COLO668 (cell line): ENCODE data around the gene WDR76.
"Not testable (repeated sequence)": the region's sequence is repeated elsewhere in the genome, so short reads cannot be mapped to it uniquely, and the experiment has no call there.

Experiments used
- DNase-seq: peaks from one replicate; lab custom pipeline; 2025; ENCODE audit not compliant: unreplicated experiment; lab: John Stamatoyannopoulos, UW

The WDR76 gene

GRCh38 chr15:43815064-43815463, 11.7 kb upstream of the WDR76 start:
- DNase-seq: not testable (repeated sequence)

DNA sequence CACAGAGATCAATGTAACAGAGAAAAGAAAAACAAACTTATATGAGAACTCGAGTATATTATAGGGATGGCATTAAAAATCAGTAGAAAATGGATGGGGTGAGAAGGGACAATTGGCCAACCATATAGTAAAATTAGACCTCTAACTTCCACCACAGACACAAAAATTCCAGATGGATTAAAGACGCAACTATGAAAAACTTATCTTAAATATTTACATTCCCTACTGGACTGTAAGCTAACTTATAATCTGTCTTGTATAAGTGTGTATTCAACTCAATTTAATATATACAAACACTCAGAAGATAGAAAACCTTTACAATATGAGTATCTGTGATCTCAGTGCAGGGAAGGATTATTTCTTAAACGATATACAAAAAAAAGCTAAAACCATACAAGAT, 5.3 kb upstream of the WDR76 start:
- DNase-seq: no peak

DNA sequence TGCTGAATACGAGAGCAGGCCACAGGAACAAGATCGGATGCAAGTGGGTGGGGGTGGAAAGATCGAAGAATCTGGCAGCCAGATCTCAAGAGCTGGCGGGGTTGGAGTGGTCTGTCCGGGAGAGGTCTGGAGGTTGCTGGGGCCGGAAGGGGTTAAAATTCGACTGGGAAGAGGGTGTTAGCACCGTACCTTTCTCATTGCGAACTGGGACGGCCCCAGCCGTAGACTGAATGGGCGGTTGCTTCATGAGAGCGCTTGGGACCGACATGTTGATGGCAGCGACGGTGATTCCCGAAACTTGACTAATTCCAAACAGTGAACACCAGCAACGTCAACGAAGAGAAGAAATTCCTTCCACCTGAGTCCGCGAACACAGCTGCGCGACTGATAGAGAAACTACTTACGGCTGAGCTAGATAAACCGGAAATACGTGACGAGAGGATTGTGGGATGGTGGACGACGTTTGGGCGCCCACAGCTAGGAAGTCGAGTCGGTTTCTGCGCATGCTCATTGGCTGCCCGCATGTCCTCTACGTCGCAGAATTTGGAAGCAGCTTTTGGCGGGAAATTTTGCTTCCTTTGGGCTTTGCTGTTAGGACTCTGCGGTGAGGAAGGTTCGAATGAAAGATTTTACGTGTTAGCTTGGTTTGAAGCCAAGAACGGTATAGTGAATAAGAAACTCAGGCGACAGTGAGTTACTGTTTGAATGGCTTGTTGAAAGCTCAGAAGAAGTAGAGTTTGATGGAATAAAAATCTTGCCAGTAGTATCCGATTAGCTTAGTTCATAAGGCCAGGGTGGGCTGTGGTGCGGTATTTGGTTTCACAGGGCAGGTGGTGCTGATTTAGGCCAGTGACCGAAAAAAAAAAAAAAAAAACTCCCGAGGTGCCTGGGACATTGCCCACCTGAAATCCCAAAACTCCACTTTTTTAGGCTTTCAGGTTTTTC, 2.2 kb upstream of the WDR76 start, which contains the start of gene MFAP1:
Gene MFAP1 (minus strand): TSS at position 389 of the 945 bp plus-strand sequence. CDS start 121 bp downstream, at position 268.
- peak; percentile 93 for DNase-seq

- DNase-seq: not testable (repeated sequence)
Measured at GRCh38 chr15:43825305-43825704, 1.5 kb upstream of the WDR76 start.

GRCh38 chr15:43826029-43826507, 734 bp upstream of the WDR76 start:
- no peak for DNase-seq

DNA sequence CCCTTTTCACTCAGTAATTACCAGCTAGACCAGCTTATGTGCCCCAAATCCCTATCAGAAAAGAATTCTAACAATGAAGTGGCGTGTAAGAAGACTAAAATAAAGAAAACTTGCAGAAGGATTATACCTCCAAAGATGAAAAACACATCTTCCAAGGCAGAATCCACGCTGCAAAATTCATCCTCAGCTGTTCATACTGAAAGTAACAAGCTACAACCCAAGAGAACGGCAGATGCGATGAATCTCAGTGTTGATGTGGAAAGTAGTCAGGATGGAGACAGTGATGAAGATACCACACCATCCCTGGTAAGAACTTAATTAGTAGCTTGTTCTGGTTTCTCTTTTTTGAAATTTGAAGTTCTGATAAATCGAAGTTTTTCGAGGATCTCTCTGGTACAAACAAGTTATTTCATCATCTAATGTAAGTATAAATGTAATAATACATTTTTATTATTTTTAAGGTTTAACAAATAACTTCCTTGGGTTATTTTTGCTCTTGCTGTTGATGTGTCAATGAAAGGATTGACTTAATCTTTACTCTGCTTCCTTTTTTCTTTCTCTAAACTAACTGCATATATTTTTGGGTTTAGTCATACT, 1.4 kb downstream of the WDR76 start:
- DNase-seq: no peak

DNA sequence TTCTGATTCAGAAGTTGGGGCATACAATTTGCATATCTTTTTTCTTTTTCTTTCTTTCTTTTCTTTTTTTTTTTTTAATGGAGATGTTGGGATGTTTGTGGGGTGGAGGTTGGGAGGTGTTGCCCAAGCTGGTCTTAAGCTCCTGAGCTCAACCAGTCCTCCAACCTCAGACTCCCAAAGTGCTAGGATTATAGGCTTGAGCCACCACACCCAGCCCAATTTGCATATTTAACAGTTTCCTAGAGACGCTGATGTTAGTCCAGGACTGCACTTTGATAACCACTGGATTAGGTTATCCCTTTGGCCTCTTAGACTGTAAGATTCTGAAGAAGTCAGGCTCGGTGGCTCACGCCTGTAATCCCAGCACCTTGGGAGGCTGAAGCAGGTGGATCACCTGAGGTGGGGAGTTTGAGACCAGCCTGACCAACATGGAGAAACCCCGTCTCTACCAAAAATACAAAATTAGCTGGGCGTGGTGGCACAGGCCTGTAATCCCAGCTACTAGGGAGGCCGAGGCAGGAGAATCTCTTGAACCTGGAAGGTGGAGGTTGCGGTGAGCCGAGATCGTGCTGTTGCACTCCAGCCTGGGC, 3.2 kb downstream of the WDR76 start:
- DNase-seq: not testable (repeated sequence)

- DNase-seq: not testable (repeated sequence)
Measured at GRCh38 chr15:43830691-43831275, 4.0 kb downstream of the WDR76 start.

DNA sequence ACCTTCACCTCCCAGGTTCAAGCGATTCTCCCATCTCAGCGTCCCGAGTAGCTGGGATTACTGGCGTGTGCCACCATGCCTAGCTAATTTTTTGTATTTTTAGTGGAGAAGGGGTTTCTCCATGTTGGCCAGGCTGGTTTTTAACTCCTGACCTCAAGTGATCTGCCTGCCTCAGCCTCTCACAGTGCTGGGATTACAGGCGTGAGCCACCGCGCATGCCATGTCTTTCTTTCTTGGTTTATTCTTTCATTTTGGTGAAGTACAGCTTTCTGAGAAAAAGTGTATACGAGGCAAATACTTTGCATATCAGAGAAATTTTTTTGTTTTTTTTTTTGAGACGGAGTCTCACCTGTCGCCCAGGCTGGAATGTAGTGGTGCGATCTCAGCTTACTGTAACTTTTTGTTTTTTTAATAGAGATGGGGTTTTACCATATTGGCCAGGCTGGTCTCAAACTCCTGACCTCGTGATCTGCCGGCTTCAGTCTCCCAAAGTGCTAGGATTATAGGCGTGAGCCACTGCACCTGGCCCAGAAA, 4.8 kb downstream of the WDR76 start:
- not testable (repeated sequence) for DNase-seq

GRCh38 chr15:43832485-43832884, 5.7 kb downstream of the WDR76 start:
- DNase-seq: not testable (repeated sequence)

DNA sequence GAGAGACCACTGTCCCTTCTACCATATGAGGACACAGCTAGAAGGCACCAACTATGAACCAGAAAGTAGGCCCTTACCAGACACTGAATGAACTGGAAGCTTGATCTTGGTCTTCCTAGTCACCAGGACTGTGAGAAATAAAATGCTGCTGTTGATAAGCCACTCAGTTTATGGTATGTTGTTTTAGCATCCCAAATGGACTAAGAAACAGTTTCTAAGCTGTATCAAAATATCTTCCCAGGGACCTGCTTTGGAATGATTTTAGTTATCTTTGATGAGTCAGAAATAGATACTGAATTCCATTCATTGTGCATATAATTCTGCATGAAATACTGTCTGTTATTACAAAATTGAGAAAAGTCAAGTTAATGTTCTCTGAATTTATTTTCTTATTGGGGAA, 18.6 kb downstream of the WDR76 start:
- DNase-seq: no peak

DNA sequence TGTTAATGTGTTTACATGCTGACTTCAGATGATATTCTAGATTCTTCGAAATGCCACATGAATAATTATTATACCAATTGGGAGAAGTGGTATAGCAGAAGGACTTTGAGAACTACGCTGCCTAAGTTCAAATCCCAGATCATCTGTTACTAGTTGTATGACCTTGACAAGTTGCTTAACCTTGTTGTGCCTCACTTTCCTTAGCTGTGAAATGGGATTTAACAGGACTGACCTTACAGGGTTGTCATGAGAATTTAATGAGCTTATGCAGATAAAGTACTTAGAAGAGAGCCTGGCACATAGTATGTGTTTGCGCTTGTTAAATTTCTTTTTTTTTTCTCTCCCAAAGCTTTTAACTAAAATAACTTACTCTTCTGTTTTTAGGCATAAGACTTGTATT, 24.4 kb downstream of the WDR76 start:
- DNase-seq: no peak

GRCh38 chr15:43852607-43853006, 25.8 kb downstream of the WDR76 start:
- no peak for DNase-seq

GRCh38 chr15:43854801-43855200, 28.0 kb downstream of the WDR76 start:
- no peak for DNase-seq

GRCh38 chr15:43859546-43859945, 32.7 kb downstream of the WDR76 start:
- no peak for DNase-seq

- not testable (repeated sequence) for DNase-seq
Measured at GRCh38 chr15:43866636-43867035, 39.8 kb downstream of the WDR76 start.

DNA sequence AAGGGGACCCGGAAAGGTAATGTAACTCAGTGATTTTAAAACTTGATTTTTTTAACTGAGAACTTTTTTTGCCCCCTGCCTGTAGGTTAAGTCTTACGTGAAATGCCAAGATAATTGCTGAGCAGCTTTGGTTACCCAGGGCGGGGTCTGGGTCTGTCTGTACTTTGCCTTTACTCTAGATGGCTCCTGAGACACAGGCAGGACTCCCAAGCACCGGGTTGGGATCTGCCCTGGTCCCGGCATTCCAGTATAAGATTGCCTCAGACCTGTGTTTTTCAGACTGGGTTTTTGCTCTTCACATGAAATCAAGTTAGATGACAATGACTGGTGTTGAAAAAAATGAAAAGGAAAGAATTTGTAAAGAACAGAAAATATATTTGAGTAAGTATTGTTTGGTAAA, 40.3 kb downstream of the WDR76 start:
- DNase-seq: no peak

DNA sequence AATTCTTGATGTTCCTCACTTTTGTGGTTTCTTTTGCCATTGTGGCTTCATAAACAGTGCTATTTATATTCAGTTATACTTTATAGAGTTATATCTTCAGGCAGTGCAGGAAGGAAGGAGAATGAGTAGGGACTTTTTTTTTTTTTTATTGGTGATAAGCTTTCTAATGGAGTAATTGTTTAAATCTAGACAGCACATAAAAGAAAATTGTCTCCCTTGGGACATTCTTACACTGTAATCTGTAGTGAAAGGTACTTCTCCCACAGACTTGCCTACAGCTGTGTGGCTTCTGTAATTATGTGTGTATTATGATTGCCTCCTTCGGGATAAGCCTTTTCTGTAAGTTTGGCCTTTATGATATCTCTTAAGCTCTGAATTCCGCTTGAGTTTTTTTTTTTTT, 41.6 kb downstream of the WDR76 start:
- DNase-seq: no peak

- DNase-seq: no peak
Measured at GRCh38 chr15:43871835-43872234, 45.0 kb downstream of the WDR76 start.

GRCh38 chr15:43872416-43873020, 45.7 kb downstream of the WDR76 start:
- DNase-seq: peak; percentile 25

DNA sequence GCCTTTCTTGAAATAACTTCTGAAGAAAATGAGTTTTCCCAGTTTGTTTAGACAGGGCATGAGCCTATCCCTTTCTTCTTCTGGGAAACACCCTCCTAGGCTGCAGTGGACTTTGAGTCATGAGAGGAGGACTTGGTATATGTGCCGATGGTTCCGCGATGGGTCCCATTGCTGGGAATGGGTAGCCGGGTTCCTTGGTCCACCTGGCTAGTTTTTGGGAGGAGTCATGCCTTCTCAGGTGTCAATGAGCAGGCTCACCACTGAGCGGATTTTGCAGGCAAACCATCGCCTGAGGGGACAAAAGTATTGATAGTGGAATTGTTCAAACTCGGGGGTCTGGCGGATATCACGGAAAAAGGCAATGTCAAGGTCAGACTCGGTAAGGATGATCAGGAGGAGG, 46.8 kb downstream of the WDR76 start:
- DNase-seq: no peak
